SK-N-SH (cell line): Measurements from ENCODE around the gene MAP4K1.

Experiments used
- CTCF ChIP-seq: fragments of 200-600 bp; sonication (generic); IDR thresholded peaks from 2 replicates; pipeline ENCODE4 v1.6.1; 2017; ENCODE audit warnings: antibody characterized with exemption, mild to moderate bottlenecking, moderate library complexity
- ELF1 ChIP-seq: IDR thresholded peaks from 2 replicates; pipeline ENCODE4 v1.4.0; 2012
- EZH2phosphoT487 ChIP-seq: fragments of 200-600 bp; sonication (generic); IDR thresholded peaks from 2 replicates; pipeline ENCODE4 v1.6.1; 2017; ENCODE audit warnings: low read depth, mixed run types, mild to moderate bottlenecking, antibody characterized with exemption, moderate library complexity, borderline replicate concordance
- FOXM1 ChIP-seq: IDR thresholded peaks from 2 replicates; pipeline ENCODE4 v1.4.0; 2012; ENCODE audit warnings: low read depth, mild to moderate bottlenecking
- IRF3 ChIP-seq: fragments of 150-350 bp; IDR thresholded peaks from 2 replicates; pipeline ENCODE4 v1.6.1; 2016; ENCODE audit warnings: mild to moderate bottlenecking, low read depth, low read length
- MAX ChIP-seq: IDR thresholded peaks from 2 replicates; pipeline ENCODE4 v1.4.0; 2012; ENCODE audit warnings: low read depth
- POLR2AphosphoS5 ChIP-seq: IDR thresholded peaks from 2 replicates; pipeline ENCODE4 v1.6.1; 2012; ENCODE audit warnings: low read depth, low read length
- REST ChIP-seq: IDR thresholded peaks from 2 replicates; pipeline ENCODE4 v1.6.1; 2012; ENCODE audit warnings: mild to moderate bottlenecking, low read depth, low read length, moderate library complexity
- RXRA ChIP-seq: IDR thresholded peaks from 2 replicates; pipeline ENCODE4 v1.4.0; 2012; ENCODE audit warnings: low read depth, mild to moderate bottlenecking, borderline replicate concordance
- TCF12 ChIP-seq: IDR thresholded peaks from 2 replicates; pipeline ENCODE4 v1.4.0; 2012
- USF2 ChIP-seq: fragments of 150-350 bp; IDR thresholded peaks from 2 replicates; pipeline ENCODE4 v1.6.1; 2017; ENCODE audit warnings: antibody characterized with exemption, low read length, low read depth, borderline replicate concordance
- YY1 ChIP-seq: IDR thresholded peaks from 2 replicates; pipeline ENCODE4 v1.4.0; 2012; ENCODE audit warnings: low read depth, mild to moderate bottlenecking

- TF ChIP-seq RXRA (no peak), CTCF (no peak), YY1 (no peak), MAX (no peak), POLR2AphosphoS5 (no peak), ELF1 (no peak), TCF12 (no peak), USF2 (no peak), EZH2phosphoT487 (no peak), IRF3 (no peak), REST (no peak), FOXM1 (no peak)
These were observed 67.8 kb downstream of the MAP4K1 start for GRCh38 chr19:38549942-38550341.
